Testis (tissue), 3 donors: ENCODE results near the gene SETDB2. TPM values are rescaled to one million over a fixed set of nuclear protein-coding genes. Genes with fewer than 3 reads are reported as not detected.

ENCODE experiments used
- DNase-seq: peaks from one replicate; pipeline ENCODE4 v3.0.0-alpha.2; 2019
- H3K27ac ChIP-seq, 2 donors: fragments of 200-600 bp; sonication (generic); one replicate each; pipeline ENCODE4 v1.5.1; 2019
- H3K27me3 ChIP-seq: fragments of 200-600 bp; sonication (generic); one replicate; pipeline ENCODE4 v1.5.1; 2019
- H3K36me3 ChIP-seq: fragments of 200-600 bp; sonication (generic); one replicate; pipeline ENCODE4 v1.5.1; 2017; ENCODE audit warnings: low read depth; ENCODE audit errors: missing control alignments
- H3K4me1 ChIP-seq: fragments of 200-600 bp; sonication (generic); one replicate; pipeline ENCODE4 v1.5.1; 2019
- H3K4me3 ChIP-seq, 2 donors: fragments of 200-600 bp; sonication (generic); one replicate each; pipeline ENCODE4 v1.5.1; 2017 to 2019
- H3K9me3 ChIP-seq: fragments of 200-600 bp; sonication (generic); one replicate; pipeline ENCODE4 v1.5.1; 2017
- CTCF ChIP-seq, 3 experiments: fragments of 450-650 bp in 2 of 3; fragments of 200-600 bp in 1 of 3; sonication (generic) in 1 of 3; IDR thresholded peaks; one replicate each; pipeline ENCODE4 v1.5.1; 2016 to 2019; ENCODE audit warnings: antibody characterized with exemption in 3 of 3, mild to moderate bottlenecking in 2 of 3, moderate library complexity in 1 of 3
- POLR2A ChIP-seq: fragments of 450-650 bp; IDR thresholded peaks from one replicate; pipeline ENCODE4 v1.6.1; 2017; ENCODE audit warnings: antibody characterized with exemption, mild to moderate bottlenecking, moderate library complexity
- WGBS, 2 donors: methylation state at CpG; one replicate each; pipeline ENCODE4 v1.1.5; 2018; 5-methylcytosine and 5-hydroxymethylcytosine counted together
- intact Hi-C: fragments of 100-400 bp; cut with DNase I; formaldehyde crosslinking; loops from one replicate; pipeline ENCODE4 v1.15.1; 2023; ENCODE audit warnings: low total_unique reads
- polyA plus RNA-seq: library from polyadenylated mRNA; stranded (reverse); fragments of 350-450 nt; fragmentation: Illumina TruSeq; extraction: RNeasy Lipid Tissue Mini Kit (QIAGEN cat#74804); gene quantifications from one replicate; pipeline ENCODE4 v1.2.3, GENCODE V29; 2014; ENCODE audit warnings: low read depth, low replicate concordance; ENCODE audit not compliant: insufficient read depth
- total RNA-seq, 2 donors: library from RNA; depleted of rRNA; stranded (reverse); fragments of >200 nt; gene quantifications; one replicate each; pipeline ENCODE4 v1.2.3, GENCODE V29; 2016

Gene SETDB2
- total and polyA plus RNA-seq, 3 donors from 2014 or later = 19.0 to 33.7 (median 29.3) TPM

GRCh38 chr13:49409008-49409407, 35.1 kb upstream of the SETDB2 start:
- no peak for TF ChIP-seq CTCF (IDR thresholded peaks at IDR 0.05)
- no peak for TF ChIP-seq POLR2A
- WGBS, 2 donors = 77 to 85% methylated on average over 3 of the region's 3 CpGs
- intact Hi-C loops = no loop called here
- Histone ChIP-seq H3K27me3 (no peaks in the 10 kb centered on the region), H3K9me3 (no peaks in the 10 kb centered on the region), H3K4me1 (no peaks in the 10 kb centered on the region), H3K36me3 (no peaks in the 10 kb centered on the region), H3K27ac (no peak overlapping the region), H3K4me3 (no peak overlapping the region)
- no peak for DNase-seq

GRCh38 chr13:49410006-49410405, 34.1 kb upstream of the SETDB2 start:
- Histone ChIP-seq H3K4me3 (no peak overlapping the region), H3K9me3 (no peaks in the 10 kb centered on the region), H3K4me1 (no peaks in the 10 kb centered on the region), H3K36me3 (no peaks in the 10 kb centered on the region), H3K27ac (no peak overlapping the region), H3K27me3 (no peaks in the 10 kb centered on the region)
- no peak for DNase-seq
- intact Hi-C loops = no loop called here
- 54 to 73% methylated on average over 4 of the region's 4 CpGs for WGBS, 2 donors
- TF ChIP-seq POLR2A (no peak), CTCF (IDR thresholded peaks at IDR 0.05) (no peak)

GRCh38 chr13:49410477-49410876, 33.6 kb upstream of the SETDB2 start:
- H3K4me1 ChIP-seq = no peaks in the 10 kb centered on the region
- no peaks in the 10 kb centered on the region for H3K9me3 ChIP-seq
- no peak overlapping the region for H3K27ac ChIP-seq
- H3K4me3 ChIP-seq = no peak overlapping the region
- H3K27me3 ChIP-seq = no peaks in the 10 kb centered on the region
- DNase-seq = no peak
- intact Hi-C loops = no loop called here
- TF ChIP-seq POLR2A = no peak
- TF ChIP-seq CTCF (IDR thresholded peaks at IDR 0.05) = no peak
- H3K36me3 ChIP-seq = no peaks in the 10 kb centered on the region

GRCh38 chr13:49411353-49411752, 32.7 kb upstream of the SETDB2 start:
- Histone ChIP-seq H3K4me3 (no peak overlapping the region), H3K4me1 (no peaks in the 10 kb centered on the region), H3K36me3 (no peaks in the 10 kb centered on the region), H3K27me3 (no peaks in the 10 kb centered on the region), H3K27ac (no peak overlapping the region), H3K9me3 (no peaks in the 10 kb centered on the region)
- no peak for TF ChIP-seq CTCF (IDR thresholded peaks at IDR 0.05)
- no peak for TF ChIP-seq POLR2A
- no peak for DNase-seq
- intact Hi-C loops = no loop called here
- WGBS, 2 donors = 83 to 97% methylated on average over 5 of the region's 5 CpGs

GRCh38 chr13:49412749-49413148, 31.3 kb upstream of the SETDB2 start:
- Histone ChIP-seq H3K9me3 (no peaks in the 10 kb centered on the region), H3K27ac (no peak overlapping the region), H3K36me3 (no peaks in the 10 kb centered on the region), H3K4me3 (no peak overlapping the region), H3K27me3 (no peaks in the 10 kb centered on the region), H3K4me1 (no peaks in the 10 kb centered on the region)
- WGBS, 2 donors = 72 to 93% methylated on average over 2 of the region's 2 CpGs
- TF ChIP-seq CTCF (IDR thresholded peaks at IDR 0.05) = no peak
- no peak for TF ChIP-seq POLR2A
- intact Hi-C loops = no loop called here
- DNase-seq = no peak
